ENCODE data around the gene SLC4A5.
"Not testable (repeated sequence)": the region's sequence is repeated elsewhere in the genome, so short reads cannot be mapped to it uniquely, and the experiment has no call there.

The SLC4A5 gene

DNA sequence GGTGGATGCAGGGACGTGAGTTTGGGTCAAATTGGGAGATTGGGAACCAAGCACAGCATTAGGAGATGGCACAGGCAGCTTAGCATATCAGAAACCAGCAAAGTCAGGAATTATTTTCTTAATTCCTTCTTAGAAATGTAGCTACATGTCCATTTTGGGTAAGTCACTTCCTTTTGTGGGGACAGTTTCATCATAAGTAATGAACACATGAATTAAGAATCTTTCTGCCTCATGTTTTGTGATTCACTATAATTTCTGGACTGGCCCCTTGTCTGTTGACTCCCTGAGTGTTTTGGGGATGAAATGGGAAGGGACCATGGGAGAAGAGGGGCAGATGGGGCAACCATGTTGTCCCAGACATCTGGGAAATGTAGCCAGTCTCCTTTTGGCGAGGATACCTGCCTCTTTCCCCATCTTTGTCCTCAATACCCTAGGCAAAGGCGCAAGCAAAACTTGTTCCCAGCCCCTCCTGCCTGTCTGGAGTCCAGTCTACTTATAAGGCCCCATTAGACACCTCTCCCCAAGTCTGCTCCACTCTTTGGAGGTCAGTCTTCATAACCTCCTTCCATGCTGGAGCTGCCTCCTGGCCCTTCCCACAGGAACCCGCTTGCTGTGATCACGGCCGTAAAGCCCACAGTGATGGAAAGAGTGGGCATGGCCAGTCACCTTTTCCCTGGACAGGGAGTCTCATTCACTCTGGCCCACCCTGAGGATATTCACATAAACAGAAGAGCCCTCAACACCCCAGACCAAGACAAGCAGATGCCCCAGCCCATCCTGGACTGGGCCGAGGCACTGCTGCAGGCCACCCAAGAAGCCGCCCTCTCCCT, 119.1 kb downstream of the SLC4A5 start:
- ChIA-PET CTCF (no interaction called here), POLR2A (no interaction called here)
- TF ChIP-seq, protein P1, sequence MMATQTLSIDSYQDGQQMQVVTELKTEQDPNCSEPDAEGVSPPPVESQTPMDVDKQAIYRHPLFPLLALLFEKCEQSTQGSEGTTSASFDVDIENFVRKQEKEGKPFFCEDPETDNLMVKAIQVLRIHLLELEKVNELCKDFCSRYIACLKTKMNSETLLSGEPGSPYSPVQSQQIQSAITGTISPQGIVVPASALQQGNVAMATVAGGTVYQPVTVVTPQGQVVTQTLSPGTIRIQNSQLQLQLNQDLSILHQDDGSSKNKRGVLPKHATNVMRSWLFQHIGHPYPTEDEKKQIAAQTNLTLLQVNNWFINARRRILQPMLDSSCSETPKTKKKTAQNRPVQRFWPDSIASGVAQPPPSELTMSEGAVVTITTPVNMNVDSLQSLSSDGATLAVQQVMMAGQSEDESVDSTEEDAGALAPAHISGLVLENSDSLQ (IDR thresholded peaks at IDR 0.05): no peak
- TF ChIP-seq SP1 (IDR thresholded peaks at IDR 0.05) (no peak), ELF4 (IDR thresholded peaks at IDR 0.05) (no peak), FOXM1 (IDR thresholded peaks at IDR 0.05; ENCODE audit: borderline replicate concordance) (no peak), LEF1 (IDR thresholded peaks at IDR 0.05; ENCODE audit: borderline replicate concordance) (no peak)
- no peak for DNase-seq (ENCODE audit: extremely low spot score)

DNA sequence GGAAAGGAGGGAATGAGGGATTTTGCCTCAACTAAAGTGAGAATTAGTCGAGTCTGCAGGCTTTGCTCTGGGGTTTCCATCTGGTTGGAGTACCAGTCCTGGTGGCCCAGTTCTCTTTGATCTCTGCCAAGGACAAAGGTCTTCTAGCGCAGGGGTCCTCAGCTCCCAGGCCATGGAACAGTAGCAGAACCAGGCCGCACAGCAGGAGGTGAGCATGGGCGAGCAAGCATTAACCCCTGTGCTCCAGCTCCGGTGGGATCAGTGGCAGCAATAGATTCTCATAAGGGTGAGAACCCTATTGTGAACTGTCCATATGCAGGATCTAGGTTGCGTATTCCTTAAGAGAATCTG, 120.9 kb downstream of the SLC4A5 start:
- CTCF ChIA-PET: no interaction called here

DNA sequence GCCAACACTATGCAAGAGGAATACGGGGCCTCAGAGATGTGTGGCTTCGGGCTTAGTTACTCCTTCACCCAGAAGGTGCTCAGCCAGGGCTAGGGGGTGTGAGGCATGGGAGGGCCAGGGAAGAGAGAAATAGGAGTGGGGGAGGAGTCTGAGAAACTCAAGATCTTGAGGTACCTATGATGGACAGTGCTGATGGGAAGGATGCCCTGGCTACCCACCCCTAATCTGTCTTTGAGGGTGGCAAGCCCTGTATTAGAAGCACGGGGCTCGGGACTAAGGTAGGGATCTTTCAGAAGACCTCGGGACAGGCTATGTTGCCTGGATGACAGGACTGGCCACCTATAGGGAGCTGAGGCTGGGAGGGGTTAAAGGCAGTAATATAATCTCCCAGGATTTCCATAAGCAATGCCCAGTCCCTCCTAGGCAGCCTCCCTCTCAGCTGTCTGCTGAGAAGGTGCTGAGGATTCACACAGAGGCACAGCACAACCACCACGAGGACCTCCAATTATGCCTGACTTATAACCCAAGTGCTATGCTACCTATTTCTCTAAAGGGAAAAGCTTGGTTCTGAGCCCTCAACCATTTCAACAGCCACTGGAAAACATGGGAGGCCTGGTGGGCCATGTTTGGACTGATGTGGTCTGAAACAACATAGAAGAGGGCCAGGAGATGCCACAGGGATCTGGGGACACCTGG, 121.5 kb downstream of the SLC4A5 start:
- no peak for TF ChIP-seq CTBP1 (IDR thresholded peaks at IDR 0.05; ENCODE audit: borderline replicate concordance)
- no peak for TF ChIP-seq TARDBP (IDR thresholded peaks at IDR 0.05)
- TF ChIP-seq LEF1 (IDR thresholded peaks at IDR 0.05; ENCODE audit: borderline replicate concordance): no peak
- TF ChIP-seq HDGF (IDR thresholded peaks at IDR 0.05; ENCODE audit: borderline replicate concordance): no peak
- no peak for TF ChIP-seq FOXK2 (IDR thresholded peaks at IDR 0.05)
- no peak for TF ChIP-seq FOXM1 (IDR thresholded peaks at IDR 0.05; ENCODE audit: borderline replicate concordance)
- TF ChIP-seq ELF4 (IDR thresholded peaks at IDR 0.05): no peak
- TF ChIP-seq ARNT (IDR thresholded peaks at IDR 0.05): no peak
- no peak for TF ChIP-seq FOXA1 (IDR thresholded peaks at IDR 0.05)
- TF ChIP-seq NFRKB (IDR thresholded peaks at IDR 0.05): no peak
- TF ChIP-seq, protein P1 (IDR thresholded peaks at IDR 0.05): no peak
- TF ChIP-seq SP1 (IDR thresholded peaks at IDR 0.05): no peak
- no peak for TF ChIP-seq L3MBTL2 (conservative IDR thresholded peaks at IDR 0.05)
- TF ChIP-seq ZNF384 (IDR thresholded peaks at IDR 0.05): no peak
- CTCF ChIA-PET: no interaction called here
- POLR2A ChIA-PET: no interaction called here

More for the DNA sequence above, 120.9 kb downstream of the SLC4A5 start:
- TF ChIP-seq FOXK2 (IDR thresholded peaks at IDR 0.05): no peak
- TF ChIP-seq HDGF (IDR thresholded peaks at IDR 0.05; ENCODE audit: borderline replicate concordance): no peak
- TF ChIP-seq ELF4 (IDR thresholded peaks at IDR 0.05): no peak
- TF ChIP-seq NFRKB (IDR thresholded peaks at IDR 0.05): no peak
- no peak for TF ChIP-seq SUZ12 (IDR thresholded peaks at IDR 0.05)
- TF ChIP-seq LEF1 (IDR thresholded peaks at IDR 0.05; ENCODE audit: borderline replicate concordance): no peak
- TF ChIP-seq TARDBP (IDR thresholded peaks at IDR 0.05): no peak
- TF ChIP-seq FOXA1 (IDR thresholded peaks at IDR 0.05): no peak
- no peak for TF ChIP-seq SP1 (IDR thresholded peaks at IDR 0.05)
- TF ChIP-seq ARNT (IDR thresholded peaks at IDR 0.05): no peak
- TF ChIP-seq L3MBTL2 (conservative IDR thresholded peaks at IDR 0.05): no peak
- no peak for TF ChIP-seq CTBP1 (IDR thresholded peaks at IDR 0.05; ENCODE audit: borderline replicate concordance)
- no peak for TF ChIP-seq FOXM1 (IDR thresholded peaks at IDR 0.05; ENCODE audit: borderline replicate concordance)
- TF ChIP-seq BHLHE40 (IDR thresholded peaks at IDR 0.05; ENCODE audit: borderline replicate concordance): no peak
- TF ChIP-seq ZNF384 (IDR thresholded peaks at IDR 0.05): no peak
- TF ChIP-seq, protein P1 (IDR thresholded peaks at IDR 0.05): no peak
- DNase-seq (ENCODE audit: extremely low spot score): no peak
- POLR2A ChIA-PET: no interaction called here

DNA sequence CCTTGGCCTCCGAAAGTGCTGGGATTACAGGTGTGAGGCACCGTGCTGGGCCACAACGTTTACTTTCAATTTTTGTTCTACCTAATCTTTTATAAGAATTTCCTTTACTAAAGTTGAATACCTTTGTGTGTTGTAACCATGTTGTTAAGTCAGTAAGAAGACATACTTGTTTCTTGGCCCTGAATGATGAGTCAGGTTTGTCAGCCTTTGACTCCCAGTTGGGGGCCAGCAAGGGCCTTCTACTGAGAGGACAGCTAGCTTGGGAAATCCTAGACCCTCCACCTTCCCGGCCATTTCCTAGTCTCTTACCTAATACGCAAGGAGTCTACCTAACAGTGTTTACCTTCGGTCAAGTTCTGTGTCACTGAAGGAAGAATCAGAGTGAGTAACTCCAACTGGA, 122.1 kb downstream of the SLC4A5 start:
- POLR2A ChIA-PET: no interaction called here
- TF ChIP-seq CTBP1 (IDR thresholded peaks at IDR 0.05; ENCODE audit: borderline replicate concordance): no peak
- no peak for TF ChIP-seq HDGF (IDR thresholded peaks at IDR 0.05; ENCODE audit: borderline replicate concordance)
- TF ChIP-seq LEF1 (IDR thresholded peaks at IDR 0.05; ENCODE audit: borderline replicate concordance): no peak
- no peak for DNase-seq (ENCODE audit: extremely low spot score)
- CTCF ChIA-PET: no interaction called here

More for the DNA sequence above, 121.5 kb downstream of the SLC4A5 start:
- DNase-seq (ENCODE audit: extremely low spot score): no peak

DNA sequence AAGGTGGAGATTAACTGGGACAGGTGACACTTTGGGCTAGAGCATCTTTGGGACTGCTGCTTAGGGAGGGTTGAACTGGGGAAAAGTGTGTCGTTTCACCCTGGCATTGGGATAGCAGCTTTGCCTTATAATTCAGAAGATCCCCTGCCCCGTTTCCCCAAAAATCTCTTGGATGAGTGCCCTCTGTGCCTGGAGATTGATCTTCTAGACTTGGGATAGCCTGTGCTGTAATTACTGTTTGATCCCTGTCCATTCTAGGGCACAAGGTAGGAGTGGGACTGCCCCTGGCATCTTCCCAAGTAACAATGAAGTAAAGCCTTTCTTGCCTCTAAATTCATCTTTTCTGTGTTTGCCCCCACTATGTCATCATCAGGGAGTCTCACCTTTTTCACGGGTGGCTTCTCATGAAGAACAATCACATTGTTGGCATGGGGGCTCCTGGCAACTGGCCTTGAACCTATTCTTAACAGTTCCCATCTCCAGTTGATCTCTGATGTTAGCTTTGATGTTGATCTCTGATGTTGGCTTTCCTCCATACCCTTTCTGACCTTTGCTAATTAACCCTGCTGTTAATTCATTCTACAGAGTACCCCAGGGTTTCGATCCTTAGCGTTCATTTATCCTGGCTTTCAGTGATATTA, 123.2 kb downstream of the SLC4A5 start:
- no peak for TF ChIP-seq ZNF384 (IDR thresholded peaks at IDR 0.05)
- no peak for DNase-seq (ENCODE audit: extremely low spot score)
- ChIA-PET CTCF (no interaction called here), POLR2A (no interaction called here)

DNA sequence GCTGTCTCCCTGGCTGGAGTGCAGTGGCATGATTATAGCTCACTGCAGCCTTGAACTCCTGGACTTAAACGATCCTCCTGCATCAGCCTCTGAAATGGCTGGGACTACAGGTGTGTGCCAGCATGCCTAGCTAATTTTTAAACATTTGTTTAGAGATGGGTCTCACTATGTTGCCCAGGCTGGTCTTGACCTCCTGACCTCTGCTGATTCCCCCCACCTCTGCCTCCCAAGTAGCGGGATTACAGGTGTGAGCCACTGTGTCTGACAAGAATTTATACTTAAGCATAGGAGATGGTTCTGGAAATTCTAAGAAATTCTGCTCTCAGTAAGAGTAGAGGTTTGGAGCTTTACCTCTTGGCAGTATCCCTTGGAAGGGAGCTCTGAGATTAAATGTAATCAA, 126.6 kb downstream of the SLC4A5 start:
- CTCF ChIA-PET: no interaction called here
- POLR2A ChIA-PET: interaction anchor here (1.1 kb wide), 1 partner anchor 10 kb away, joined by 3 read pairs; no protein-coding TSS in a partner anchor
- TF ChIP-seq, protein P1 (IDR thresholded peaks at IDR 0.05): no peak
- TF ChIP-seq ARNT (IDR thresholded peaks at IDR 0.05) (no peak), SP1 (IDR thresholded peaks at IDR 0.05) (no peak), FOXA1 (IDR thresholded peaks at IDR 0.05) (no peak), NFRKB (IDR thresholded peaks at IDR 0.05) (no peak), CTBP1 (IDR thresholded peaks at IDR 0.05; ENCODE audit: borderline replicate concordance) (no peak), ZNF384 (IDR thresholded peaks at IDR 0.05) (no peak), HDGF (IDR thresholded peaks at IDR 0.05; ENCODE audit: borderline replicate concordance) (no peak), BHLHE40 (IDR thresholded peaks at IDR 0.05; ENCODE audit: borderline replicate concordance) (no peak), FOXM1 (IDR thresholded peaks at IDR 0.05; ENCODE audit: borderline replicate concordance) (no peak), LEF1 (IDR thresholded peaks at IDR 0.05; ENCODE audit: borderline replicate concordance) (no peak), ELF4 (IDR thresholded peaks at IDR 0.05) (no peak), SUZ12 (IDR thresholded peaks at IDR 0.05) (no peak), FOXK2 (IDR thresholded peaks at IDR 0.05) (no peak), L3MBTL2 (conservative IDR thresholded peaks at IDR 0.05) (no peak), TARDBP (IDR thresholded peaks at IDR 0.05) (no peak)
- no peak for DNase-seq (ENCODE audit: extremely low spot score)

DNA sequence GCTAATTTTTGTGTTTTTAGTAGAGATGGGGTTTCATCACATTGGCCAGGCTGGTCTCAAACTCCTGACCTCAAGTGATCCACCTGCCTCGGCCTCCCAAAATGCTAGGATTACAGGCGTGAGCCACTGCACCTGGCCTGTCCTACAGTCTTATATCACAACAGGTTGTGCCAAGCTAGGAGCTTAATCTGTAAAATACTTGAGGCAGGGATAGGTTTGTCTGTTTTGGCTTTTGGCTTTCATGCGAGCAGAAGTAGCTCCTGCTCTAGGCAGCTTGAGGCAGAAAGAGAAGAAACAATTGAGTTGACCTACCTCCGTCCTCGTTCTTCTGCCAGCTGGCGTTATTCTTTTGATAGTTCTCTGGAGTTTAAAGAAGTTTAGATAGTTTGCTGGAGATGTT, 127.4 kb downstream of the SLC4A5 start:
- POLR2A ChIA-PET: interaction anchor here (0.6 to 1.1 kb wide), 3 partner anchors 9 to 17 kb away, joined by 3 read pairs; partner anchors contain the start of gene MTHFD2
- CTCF ChIA-PET; DNase-seq (ENCODE audit: extremely low spot score): not testable (repeated sequence)
